GM21447 (cell line): ENCODE measurements around the gene FAM76A.
"Not testable (repeated sequence)": the region's sequence is repeated elsewhere in the genome, so short reads cannot be mapped to it uniquely, and the experiment has no call there.

Experiments used
- ATAC-seq: cut with Tn5 transposase; IDR thresholded peaks from one replicate; pipeline ENCODE4 v1.9.1; 2021; ENCODE audit not compliant: unreplicated experiment

The FAM76A gene

DNA sequence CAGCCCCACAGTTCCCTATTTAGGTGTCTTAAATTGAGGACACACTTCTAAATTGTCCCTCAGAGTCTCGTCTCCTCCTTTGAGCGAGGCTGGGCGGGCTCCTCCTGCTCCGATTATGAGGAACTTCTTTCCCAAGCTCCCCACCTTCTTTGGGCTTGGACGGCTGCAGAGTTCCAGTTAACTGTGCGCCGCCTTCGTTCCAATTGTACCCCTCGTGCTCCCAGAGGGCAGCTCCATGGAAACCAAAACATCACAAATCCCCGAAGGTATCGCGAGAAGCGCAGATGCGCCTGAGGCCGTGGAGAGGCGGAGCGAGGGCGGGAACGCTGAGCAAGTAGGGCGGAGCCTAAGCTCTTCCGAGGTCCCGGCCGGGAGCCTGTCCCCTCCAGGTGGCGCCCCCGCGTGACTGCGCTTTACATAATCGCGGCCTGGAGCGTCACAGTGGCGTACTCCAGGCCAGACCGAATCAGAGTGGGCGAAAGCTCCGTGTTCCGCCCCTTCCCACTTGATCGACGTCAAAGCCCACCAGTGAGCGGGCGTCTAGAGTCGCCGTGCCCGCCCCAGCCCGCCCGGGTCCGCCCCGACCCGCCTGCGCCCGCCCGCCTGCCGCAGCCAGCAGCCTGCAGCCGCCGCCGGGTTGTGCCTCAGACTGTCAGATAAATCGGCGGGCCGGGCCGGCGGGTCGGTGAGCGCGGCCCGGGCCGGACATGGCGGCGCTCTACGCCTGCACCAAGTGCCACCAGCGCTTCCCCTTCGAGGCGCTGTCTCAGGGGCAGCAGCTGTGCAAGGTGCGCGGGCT, at the start of gene FAM76A:
Gene FAM76A, plus strand, starts transcription at position 588 of the 799 bp plus-strand sequence. Its CDS starts 120 bp downstream, at position 708.
- ATAC-seq = peak; percentile 95

DNA sequence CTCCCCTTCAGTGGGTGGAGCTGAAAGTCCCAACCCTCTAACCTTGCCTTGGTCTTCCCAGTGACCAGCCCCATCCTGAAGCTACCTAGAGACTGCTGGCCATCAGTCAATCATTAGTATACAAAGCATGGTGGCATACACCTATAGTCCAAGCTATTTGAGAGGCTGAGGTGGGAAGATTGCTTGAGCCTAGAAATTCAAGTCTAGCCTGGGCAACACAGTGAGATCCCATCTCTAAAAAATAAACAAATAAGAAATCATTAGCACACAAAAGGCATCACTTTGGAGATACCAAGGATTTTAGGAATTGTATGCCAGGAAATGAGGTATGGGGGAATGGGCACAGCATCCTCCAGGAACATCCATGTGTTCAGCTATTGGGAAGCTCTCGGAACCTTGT, 49.4 kb upstream of the FAM76A start:
- no peak for ATAC-seq

- no peak for ATAC-seq
These were observed 47.0 kb upstream of the FAM76A start for GRCh38 chr1:27678747-27679146.

DNA sequence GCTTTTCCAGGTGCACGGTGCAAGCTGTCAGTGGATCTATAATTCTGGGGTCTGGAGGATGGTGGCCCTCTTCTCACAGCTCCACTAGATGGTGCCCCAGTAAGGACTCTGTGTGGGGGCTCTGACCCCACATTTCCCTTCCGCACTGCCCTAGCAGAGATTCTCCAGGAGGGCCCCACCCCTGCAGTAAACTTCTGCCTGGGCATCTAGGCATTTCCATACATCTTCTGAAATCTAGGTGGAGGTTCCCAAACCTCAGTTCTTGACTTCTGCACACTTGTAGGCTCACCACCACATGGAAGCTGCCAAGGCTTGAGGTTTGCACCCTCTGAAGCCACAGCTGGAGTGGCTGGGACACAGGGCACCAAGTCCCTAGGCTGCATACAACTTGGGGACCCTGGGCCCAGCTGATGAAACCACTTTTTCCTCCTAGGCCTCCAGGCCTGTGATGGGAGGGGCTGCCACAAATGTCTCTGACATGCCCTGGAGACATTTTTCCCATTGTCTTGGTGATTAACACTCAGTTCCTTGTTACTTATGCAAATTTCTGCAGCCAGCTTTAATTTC, 45.5 kb upstream of the FAM76A start:
- ATAC-seq = not testable (repeated sequence)

- not testable (repeated sequence) for ATAC-seq
These were observed 44.2 kb upstream of the FAM76A start for GRCh38 chr1:27681580-27681979.

DNA sequence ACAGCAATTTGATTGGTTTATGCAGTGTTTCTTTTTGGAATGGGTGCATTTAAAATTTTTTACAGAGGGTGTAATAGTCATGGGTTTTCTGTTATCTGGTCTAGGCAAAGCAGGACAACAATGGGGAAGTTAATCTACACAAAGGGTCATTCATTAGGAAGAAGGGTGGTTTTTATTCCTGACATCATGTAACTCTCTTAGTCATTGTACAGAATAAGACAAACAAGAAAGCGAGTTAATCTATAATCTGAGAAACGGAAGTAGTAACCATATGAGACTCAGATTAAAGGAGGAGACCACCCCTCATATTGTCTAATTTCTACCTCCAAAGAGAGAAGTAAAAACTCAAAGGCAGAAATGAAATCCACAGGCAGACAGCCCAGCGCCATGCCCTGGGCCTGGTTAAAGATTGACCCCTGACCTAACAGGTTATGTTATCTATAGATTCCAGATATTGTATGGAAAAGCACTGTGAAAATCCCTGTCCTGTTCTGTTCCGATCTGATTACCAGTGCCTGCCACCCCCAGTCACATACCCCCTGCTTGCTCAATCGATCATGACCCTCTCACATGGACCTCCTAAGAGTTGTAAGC, 43.3 kb upstream of the FAM76A start:
- no peak for ATAC-seq

DNA sequence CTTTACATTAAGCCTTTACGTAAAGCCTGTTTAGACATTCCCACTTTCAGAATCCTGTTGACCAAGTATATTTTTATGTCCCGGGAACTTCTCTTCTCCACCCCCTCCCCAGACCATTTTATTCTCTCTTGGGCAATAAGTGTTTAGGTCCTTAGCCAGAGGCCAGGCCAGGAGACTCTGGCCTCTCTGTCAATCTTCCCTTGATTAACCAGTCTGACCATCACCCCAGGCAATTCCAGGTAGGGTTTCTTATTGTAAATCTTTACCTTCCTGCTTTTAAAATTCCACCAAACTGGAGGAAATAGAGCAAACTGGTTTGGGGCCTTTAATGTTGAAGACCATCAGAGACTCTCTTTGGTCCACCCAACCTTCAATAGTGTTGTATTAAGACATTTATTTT, 41.6 kb upstream of the FAM76A start:
- ATAC-seq = no peak

GRCh38 chr1:27686223-27686990, 39.4 kb upstream of the FAM76A start:
- no peak for ATAC-seq

- ATAC-seq = no peak
These were observed 37.9 kb upstream of the FAM76A start for GRCh38 chr1:27687906-27688305.

DNA sequence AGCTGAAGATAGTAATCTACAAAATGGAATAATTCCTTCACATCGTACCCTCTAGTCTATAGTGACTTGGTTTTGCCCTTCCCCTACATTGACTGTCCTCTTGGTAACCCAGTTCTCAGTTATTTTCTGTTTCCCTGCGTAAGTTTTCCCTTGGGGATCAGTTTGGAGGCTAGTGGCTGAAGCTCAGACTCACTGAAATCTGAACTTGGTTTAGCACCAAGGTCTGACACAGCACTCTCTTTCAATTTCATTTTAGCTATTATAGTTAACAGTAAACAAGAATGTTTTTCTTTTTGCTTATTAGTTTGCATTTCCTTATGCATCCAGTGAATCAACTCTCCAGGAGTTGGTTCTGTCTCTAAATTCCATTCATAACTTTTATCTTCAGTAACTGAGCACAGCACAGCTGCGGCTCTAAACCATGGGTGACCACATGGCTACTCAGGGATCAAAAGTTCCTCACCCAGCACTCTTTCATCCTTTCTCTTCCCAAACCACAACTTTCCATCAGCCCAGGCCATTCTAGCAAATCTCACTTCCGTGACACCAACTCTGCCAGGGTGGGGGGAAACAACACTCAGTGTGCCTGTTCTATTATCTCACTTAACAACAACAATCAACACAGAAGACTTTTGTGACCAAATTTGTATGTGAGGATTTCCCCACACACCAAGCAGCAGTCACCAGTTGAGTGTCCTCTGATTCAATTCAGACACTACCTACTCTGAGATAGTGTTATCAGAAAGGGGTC, 36.2 kb upstream of the FAM76A start:
- peak; percentile 65 for ATAC-seq

DNA sequence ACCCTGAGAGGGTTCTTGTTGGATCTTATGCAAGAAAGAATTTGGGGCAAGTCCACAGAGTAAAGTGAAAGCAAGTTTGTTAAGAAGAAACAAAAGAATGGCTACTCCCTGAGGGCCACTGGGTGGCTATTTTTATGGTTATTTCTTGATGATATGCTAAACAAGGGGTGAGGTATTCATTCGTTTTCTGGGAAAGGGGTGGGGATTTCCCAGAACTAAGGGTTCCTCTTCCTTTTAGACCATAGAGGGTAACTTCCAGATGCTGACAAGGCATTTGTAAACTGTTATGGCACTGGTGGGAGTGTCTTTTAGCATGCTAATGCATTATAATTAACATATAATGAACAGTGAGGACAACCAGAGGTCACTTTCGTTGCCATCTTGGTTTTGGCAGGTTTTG, 35.6 kb upstream of the FAM76A start:
- no peak for ATAC-seq

- not testable (repeated sequence) for ATAC-seq
These were observed 28.9 kb upstream of the FAM76A start for GRCh38 chr1:27696835-27697234.

GRCh38 chr1:27704958-27705357, 20.8 kb upstream of the FAM76A start:
- ATAC-seq = no peak

DNA sequence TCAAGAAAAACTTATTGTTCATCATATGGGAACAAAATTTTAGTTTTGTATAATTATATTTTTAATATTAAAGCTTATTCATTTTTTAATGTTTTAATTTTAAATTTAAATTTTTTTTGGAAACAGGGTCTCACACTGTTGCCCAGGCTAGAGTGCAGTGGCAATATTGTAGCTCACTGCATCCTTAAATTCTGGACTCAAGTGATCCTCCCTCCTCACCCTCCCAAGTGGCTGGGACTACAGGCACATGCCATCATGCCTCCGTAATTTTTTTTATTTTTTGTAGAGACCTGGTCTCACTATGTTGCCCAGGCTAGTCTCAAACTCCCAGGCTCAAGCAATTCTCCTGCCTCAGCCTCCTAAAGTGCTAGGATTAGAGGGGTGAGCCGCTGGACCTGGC, 20.2 kb upstream of the FAM76A start:
- no peak for ATAC-seq

DNA sequence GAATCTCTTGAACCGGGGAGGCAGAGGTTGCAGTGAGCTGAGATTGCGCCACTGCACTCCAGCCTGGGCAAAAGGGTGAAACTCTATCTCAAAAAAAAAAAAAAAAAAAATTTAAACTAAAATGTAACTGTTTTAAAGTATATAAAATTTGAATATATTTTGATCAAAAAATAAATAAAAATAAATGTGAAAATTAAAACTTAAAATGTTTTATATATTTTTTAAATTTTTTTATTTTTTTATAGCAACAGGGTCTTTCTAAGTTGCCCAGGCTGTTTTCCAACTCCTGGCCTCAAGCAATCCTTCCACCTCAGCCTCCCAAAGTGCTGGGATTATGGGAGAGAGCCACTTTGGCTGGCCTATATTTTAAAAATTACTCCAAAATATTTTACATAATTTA, 15.2 kb upstream of the FAM76A start:
- ATAC-seq = no peak

- no peak for ATAC-seq
These were observed 12.5 kb upstream of the FAM76A start for GRCh38 chr1:27713139-27713725.

DNA sequence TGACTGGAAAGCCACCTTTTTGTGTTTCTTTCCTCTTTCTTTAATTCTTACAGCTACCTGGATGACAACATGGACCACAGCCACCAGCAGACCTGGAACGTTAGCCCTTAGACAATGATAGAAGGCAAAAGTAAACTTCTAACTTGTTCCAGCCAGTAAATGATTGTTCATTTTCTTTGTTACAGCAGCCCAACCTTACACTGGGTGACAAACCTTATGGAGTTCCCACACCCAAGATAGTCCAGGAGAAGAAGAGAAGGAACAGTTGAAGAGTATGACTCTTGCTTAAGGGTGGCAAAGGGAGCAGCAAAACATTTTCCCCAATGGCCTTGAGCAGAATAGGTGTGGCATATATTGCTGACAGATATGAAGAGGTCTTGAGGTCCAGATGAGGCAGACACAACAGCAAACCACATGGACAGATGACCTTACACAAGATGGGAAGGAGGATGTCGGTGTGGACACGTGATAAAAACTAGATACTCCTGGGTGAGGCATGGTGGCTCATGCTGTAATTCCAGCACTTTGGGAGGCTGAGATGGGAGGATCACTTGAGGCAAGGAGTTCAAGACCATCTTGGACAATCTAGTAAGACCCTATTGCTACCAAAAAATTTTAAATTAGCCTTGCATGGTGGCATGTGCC, 11.8 kb upstream of the FAM76A start:
- no peak for ATAC-seq

DNA sequence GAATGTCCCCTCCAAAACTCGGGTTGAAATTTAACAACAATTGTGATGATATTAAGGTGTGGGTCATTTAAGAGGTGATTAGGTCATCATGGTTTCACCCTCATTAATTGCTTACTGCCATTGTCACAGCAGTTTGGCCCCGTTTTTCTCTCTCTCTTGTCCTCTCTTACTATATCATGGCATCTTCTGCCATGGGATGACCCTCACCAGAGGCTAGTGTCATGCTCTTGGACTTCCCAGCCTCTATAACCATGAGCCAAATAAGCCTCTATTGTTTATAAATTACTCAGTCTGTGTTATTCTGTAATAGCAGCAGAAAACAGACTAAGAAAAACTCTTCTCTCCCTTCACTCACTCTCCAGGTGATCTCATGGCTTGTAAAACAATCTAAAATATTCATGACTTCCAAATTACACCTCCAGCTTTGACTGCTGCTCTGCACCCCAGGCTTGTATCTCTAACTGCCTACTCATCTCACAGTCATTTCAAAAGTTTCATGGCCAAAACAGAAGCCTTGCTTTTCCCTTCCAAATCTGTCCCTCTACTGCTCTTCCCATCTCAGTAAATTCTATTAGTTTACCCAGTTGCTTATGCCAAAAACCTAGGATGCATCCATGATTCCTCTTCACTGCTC, 9.4 kb upstream of the FAM76A start:
- no peak for ATAC-seq
